ENCODE results near the gene UVSSA. TPM values are rescaled to one million over a fixed set of nuclear protein-coding genes. Genes with fewer than 3 reads are reported as not detected.
"Not testable (repeated sequence)": the region's sequence is repeated elsewhere in the genome, so short reads cannot be mapped to it uniquely, and the experiment has no call there.

The UVSSA gene
- total RNA-seq, 1 donor from 2014 or later: 9.7 TPM

DNA sequence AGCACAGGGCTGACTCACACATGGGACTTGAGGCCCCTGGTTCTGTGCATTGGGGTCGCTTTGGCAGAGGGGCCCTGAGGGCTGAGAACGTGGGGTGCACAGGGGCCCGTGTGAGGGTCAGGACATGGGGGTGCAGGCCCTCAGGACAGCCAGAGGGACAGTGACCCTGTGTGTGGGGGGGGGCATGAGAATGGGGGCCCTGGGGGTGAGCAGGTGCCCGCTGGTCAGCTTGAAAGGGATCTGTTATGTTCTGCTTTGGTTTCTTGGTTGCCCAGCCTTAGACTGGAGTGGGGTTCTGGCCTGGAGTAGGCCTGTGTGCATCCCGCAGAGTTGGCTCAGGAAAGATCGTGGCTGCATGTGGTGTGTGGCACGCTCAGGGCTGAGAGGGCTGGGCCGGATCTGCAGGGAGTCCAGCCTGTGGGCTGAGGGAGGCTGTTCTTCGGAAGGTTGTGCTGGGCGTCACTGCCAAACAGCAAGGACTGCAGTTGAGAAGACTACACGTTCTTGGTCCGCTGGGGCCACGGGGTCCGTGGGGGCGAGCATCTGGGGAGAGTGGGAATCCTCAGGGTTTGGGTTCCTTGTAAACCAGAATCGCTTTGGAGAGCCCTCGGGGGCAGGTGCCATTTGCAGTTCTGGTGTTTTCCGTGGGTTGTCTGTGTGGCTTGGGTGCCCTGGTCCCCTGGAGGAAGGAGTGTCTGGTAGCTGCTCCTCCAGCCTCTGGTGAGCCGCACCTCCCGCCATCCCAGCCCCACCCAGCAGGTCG is 15.2 kb upstream of the UVSSA start:
- DNase-seq: no peak

DNA sequence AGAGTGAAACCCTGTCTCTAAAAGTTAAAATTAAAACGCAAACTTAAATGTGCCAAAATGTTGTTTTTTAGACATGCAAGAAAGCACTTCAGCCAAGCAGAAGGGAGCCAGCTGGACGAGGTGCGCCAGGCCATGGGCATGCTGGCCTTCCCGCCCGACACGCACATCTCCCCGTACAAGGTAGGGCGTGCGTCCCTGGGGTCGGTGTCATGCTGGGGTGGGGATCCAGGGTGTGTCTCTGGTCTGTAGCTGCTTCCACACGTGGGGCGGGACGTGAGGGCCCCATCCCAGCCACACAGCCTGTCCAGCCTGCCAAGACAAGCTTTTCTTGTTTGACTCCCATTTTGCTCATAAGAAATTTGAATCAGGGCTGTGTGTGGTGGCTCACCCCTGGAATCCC is 14.3 kb upstream of the UVSSA start:
- no peak for DNase-seq

DNA sequence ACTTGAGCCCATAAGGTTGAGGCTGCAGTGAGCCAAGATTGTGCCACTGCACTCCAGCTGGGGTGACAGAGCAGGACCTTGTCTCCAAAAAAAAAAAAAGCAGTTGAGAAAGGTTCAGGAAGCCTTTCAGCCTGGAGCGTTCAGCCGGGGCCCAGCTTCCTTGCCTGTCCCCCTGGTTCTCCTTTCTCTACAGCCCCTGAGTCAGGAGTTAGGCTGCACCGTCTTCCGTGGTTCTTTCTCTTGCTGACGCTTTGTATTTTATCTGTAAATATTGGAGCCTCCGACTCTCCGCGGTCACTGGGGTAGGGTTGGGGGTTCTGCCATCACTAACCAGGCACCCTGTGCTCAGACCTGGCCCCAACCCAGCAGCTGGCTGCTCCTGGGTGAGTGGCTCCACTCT is 13.8 kb upstream of the UVSSA start:
- no peak for DNase-seq

DNA sequence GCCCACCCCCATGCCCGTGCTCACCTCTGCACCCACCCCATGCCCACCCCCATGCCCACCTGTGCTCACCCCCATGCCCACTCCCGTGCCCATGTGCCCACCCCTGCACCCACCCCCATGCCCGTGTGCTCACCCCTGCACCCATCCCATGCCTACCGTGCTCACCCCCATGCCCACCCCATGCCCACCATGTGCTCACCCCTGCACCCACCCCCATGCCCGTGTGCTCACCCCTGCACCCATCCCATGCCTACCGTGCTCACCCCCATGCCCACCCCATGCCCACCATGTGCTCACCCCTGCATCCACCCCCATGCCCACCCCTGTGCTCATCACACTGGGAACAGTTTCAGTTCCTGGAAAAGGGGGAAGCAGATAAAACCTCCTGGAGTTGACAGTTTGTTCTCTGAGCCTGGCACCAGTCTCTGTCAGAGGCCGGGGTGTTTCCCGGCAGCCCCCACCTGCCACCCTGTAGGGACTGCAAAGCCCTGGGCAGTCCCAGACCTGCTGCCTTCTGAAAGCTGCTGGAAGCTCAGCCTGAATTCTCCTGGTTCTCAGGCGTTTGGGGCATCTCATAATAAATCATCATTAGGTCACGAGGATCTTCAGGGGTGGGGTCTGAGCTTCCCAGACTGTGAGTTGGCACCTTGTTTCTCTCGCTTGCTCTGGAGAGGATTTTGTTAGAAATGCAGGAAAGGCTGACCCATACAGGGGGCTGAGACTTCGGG is 13.0 kb upstream of the UVSSA start:
- not testable (repeated sequence) for DNase-seq

DNA sequence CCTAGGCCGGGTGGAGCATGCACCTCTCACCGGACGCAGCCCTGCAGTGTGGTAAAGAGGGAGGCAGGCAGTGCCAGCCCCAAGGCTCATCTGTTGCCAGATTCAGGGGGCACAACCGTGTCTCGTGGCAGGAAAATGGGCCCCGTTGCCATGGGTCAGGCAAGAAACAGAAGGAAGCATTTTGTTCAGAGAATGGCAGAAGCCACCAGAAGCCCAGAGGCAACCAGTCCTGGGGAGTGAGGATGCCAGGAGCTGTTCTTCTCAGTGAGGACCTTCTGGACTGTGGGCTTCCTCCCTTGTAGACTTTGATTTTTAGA is 12.5 kb upstream of the UVSSA start:
- no peak for DNase-seq

DNA sequence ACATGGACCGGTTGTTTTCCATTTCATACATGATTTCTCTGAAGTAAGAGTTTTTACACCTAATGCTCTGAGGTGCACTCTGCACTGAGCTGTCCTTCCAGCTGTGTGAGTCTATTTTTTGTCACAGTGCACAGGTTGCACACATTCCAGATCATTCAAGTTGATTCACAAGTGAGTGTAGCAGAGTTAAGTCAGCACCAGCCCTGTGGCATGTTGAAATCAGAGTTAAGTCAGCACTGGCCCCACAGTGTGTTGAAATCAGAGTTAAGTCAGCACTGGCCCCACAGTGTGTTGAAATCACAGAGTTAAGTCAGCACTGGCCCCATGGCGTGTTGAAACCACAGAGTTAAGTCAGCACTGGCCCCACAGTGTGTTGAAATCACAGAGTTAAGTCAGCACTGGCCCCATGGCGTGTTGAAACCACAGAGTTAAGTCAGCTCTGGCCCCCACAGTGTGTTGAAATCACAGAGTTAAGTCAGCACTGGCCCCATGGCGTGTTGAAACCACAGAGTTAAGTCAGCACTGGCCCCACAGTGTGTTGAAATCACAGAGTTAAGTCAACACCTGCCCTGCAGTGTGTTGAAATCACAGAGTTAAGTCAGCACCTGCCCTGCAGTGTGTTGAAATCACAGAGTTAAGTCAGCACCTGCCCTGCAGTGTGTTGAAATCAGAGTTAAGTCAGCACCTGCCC is 11.7 kb upstream of the UVSSA start:
- not testable (repeated sequence) for DNase-seq

DNA sequence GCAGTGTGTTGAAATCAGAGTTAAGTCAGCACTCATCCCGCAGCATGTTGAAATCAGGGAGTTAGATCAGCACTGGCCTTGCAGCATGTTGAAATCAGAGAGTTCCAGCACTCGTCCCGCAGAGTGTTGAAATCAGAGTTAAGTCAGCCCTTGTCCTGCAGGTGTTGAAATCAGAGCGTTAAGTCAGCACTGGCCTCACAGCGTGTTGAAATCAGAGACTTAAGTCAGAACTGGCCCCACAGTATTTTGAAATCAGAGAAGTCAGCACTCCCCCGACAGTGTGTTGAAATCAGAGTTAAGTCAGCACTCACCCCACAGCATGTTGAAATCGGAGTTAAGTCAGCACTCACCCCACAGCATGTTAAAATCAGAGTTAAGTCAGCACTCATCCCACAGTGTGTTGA is 10.9 kb upstream of the UVSSA start:
- no peak for DNase-seq

DNA sequence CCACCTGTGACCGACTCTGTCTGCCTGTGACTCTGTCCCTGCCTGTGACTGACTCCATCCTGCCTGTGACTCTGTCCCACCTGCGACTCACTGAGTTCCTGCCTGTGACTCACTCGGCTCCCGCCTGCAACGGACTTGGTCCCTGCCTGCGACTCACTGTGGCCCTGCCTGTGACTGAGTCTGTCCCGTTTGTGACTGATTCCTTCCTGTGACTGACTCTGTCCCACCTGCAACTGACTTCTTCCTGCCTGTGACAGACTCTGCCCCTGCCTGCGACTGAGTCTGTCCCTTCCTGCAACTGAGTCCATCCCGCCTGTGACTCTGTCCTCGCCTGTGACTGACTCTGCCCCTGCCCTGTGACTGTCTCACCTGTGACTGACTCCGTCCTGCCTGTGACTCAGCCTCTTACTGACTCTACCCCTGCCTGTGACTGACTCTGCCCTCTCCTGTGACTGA is 9.6 kb upstream of the UVSSA start:
- no peak for DNase-seq

DNA sequence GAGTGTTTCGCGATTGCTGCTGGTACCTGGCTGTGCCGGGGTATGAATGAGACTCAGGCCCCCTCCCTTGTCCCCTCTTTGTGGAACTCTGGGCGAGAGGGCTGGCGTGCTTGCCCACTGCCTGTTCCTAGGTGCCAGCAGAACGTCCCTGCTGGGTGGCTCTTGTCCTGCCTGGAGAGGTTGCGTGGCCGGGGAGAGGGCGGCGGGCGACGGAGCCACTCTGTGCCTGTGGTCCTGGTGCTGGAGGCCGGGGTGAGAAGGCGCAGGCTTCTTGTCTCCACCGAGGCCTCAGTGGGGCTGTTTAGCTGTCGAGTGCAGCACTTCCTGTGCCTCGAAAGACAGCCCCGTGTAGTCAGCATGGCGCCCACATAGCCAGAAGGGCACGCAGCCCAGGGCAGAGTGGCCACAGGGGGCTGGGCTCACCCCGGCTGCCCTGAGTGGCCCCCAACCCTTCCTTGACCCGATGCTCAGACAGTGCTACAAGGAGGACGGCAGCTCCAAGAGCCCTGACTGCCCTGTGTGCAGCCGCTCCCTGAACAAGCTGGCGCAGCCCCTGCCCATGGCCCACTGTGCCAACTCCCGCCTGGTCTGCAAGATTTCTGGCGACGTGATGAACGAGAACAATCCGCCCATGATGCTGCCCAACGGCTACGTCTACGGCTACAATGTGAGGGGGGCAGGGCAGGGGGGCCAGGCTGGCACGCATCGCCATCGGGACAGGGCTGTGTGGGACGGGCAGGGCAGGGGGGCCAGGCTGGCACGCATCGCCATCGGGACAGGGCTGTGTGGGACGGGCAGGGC is 8.9 kb upstream of the UVSSA start:
- no peak for DNase-seq

DNA sequence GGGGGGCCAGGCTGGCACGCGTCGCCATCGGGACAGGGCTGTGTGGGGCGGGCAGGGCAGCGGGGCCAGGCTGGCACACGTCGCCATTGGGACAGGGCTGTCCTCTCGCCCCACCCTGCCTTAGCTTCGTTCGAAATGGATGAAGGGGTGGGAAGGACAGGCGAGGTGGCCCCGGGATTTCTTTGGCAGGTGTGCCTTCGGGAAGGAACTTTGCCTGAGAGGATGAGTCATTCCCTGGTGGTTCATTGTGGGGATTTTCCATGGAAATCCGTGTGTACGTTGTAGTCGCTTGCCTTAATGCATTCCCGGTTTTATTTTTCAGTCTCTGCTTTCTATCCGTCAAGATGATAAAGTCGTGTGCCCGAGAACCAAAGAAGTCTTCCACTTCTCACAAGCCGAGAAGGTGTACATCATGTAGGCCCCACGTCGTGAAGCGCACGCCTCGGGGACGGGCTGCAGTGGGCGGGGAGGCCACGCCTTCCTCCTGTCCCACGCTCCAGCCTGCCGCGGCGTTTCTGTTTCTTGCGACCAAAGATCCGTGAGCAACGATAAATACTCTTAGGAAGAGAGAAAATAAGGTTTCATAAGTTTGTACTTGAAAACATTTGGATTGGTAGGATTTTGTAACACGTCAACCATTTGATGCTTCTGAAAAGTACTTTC is 8.1 kb upstream of the UVSSA start:
- no peak for DNase-seq

DNA sequence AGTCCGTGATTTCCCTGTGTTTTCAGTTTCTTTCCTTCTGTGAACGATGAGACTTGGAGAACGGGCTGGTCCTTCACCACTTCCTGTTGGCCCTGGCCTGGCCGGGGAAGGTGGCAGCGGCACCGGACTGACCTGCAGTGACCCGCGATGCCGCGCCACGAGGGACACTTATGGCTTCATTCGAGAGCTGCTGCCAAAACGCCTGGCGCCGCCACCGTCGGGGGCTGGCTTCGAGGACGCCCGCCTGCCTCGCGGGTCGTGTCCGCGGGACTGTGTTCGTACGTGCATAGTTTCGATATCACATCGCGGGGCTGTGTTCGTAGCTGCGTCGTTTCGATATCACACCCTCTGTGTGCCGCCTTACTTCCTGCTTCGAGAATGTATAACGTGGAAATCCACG is 7.5 kb upstream of the UVSSA start:
- DNase-seq: no peak

DNA sequence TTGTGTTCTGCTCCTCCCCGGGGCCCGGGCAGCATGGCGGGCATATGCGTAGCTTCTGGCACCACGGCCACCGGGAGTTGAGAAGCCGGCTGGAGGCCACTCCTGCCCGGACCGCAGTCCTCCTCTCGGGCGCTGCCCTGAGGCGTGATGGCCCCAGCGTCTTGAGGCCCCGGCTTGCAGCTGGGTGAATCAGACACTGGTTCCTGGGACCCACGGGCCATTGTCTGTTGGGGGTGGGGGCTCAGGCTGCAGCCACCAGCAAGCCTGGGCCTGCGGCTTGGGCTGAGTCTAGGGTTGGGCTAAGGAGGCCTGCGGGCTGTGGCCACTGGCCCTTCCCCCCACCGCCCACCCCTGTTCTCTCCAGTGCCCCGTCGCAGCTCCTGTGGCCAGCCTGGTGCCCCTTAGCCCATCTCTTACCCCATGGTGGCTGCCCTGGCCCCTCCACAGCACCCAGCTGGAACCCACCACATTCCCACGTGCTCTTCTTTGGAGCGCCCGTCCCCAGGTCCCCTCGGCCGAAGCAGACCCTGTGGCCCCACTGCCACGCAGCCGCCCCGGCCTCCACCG is 6.7 kb upstream of the UVSSA start:
- no peak for DNase-seq

DNA sequence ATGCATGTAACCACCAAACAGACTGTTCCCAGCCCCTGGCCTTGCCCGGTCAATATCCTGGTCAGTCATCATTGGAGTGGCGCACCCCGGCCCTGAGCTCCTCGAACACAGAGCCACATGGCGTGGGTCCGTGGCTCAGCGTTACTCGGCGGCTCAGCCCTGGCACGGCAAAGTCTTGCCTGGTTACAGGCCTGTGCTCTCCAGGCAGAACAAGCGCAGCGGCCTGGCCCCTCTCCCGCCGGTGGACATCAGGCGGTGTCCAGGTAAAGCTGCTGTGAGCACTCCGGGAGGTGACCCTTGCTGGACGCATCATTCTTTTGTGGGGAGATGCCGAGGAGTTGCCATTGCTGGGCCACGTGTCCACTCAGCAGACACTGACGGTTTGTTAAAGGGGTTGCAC is 6.1 kb upstream of the UVSSA start:
- DNase-seq: no peak

DNA sequence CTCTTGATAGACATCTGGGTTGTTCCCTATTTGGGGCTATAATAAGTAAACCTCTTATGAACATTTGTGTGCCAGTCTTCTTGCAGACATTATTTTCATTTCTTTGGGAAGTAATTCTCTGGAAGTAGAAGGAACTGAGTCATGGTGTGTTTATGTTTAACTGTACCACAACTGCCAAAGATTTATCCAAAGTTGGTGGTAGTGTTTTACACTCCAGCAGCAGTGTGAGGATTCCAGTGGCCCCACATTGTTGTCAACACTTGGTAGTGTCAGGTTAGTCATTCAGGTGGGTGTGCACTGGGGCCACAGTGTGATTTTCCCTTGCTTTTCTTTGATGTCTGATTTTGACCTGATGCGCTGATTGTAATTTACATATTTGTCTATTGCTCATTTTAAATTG is 5.0 kb upstream of the UVSSA start:
- no peak for DNase-seq

DNA sequence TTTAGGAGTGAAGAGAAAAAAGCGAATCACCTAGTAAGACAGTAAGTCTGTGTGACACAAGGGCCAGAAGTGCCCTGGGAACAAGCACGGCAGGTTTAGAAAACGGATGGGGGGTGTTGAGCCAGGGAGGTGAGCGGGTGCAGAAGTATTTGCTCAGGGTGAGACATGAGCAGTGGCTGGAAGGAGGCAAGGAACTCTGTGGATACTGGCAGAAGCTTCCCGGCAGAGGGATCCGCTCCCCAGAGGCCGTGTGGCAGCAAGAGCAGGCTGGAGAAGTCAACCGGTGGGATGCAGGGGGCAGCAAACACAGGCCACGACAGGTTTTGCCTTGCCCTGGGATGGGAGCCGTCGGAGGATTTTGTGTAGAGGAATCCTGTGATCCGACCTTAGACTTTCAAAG is 2.3 kb upstream of the UVSSA start:
- DNase-seq: no peak

DNA sequence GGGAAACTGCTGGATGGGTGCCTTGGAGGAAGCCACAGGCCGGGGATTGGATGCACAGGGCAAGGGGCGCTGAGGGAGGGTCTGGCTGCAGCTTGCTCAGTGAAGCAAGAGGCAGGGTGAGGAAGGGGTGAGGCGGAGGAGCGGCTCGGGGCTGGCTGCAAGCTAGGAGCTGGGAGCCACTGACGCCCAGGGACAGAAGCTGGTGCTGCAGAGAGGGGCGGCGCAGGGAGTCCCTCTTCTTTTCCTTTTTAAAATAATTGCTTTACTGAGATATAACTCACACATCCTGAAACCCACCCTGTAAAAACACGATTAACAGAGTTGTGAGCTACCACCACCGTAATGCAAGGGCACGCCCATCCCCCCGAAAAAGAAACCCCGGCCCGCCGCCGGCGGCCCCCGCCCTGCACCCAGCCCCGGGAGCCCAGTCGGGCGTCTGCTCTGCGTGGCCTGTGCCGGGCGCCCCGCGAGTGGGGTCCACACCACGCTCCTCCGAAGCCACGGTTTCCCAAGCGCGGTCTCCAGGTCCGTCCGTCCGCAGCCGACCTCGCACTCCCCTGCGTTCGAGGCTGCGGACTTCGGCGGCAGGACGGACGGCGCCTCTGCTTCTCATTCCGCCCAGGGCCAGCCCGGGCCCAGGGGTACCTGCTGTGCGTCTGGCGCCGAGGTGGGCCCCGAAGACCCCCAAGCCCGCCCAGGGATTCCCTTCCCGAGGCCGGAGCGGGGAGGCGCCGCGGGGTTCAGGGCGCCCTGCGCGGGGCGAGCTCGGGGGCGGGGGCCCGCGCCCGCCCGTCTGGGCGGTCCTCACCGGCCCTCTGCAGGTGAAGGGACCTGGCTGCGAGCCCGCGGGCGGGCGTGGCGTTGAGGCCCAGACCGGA is 866 bp upstream of the UVSSA start:
- peak; percentile 43 for DNase-seq

DNA sequence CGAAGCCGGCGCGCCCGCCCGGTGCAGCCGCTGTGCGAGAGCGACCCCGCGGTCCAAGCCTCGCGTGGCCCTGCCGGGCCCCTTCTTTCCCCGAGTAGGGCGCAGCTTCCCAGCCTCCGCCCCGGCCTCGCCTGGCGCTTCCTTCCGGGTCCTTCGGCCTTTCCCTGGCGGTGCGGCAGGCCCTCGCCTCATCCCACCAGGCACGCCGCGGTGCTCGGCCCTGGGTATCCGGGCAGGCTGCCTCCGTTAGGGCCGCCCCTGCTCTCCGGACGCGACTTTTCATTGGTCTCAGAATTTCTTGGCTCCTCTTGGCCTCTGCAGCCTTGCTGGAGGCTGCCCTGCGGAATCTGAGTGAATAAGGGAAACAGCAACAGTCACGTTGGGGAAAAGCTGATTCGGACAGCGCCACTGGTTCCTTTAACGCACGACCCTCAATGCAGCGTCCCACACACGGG is 429 bp downstream of the UVSSA start:
- DNase-seq: peak; percentile 70

DNA sequence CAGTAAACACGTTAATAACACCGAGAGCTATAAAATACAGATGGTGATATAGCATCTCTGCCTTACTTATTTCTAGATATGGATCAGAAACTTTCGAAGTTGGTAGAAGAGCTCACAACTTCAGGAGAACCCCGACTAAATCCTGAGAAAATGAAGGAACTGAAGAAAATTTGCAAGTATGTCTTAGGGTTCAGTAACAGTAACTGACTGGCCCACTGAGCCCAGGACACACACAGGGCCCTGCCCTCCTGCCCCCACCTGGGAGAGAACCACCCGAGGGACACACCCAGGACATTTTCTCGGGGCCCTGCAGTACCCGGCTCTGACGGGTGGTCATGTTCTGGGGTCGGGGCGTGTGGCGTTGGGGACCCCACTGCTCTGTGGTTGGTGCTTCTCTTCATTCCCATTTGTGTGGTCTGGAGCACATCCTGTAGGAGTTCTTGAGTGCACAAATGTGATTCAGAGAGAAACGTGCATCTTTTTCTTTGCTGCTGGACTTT is 1.1 kb downstream of the UVSSA start:
- no peak for DNase-seq

DNA sequence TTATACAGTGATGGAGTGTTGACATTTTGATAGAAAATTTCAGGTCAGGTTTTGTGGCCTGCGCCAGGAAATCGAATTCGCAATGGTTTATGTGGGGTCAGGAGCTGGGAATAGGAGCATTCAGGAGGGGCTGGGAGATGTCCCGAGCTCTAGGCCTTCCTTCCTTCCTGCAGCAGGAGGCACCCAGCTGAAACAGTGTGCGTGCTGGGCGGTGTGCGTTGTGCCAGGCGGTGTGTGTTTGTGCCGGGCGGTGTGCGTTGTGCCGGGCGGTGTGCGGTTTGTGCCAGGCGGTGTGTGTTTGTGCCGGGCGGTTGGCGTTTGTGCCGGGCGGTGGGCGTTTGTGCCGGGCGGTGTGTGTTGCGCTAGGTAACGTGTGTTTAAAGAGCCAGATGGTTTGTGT is 1.7 kb downstream of the UVSSA start:
- no peak for DNase-seq
